SHP77 treated with DMSO at 0.1 percent for 48 hours (cell line): ENCODE data around the gene JAZF1.

Source experiments
- DNase-seq: peaks from one replicate; lab custom pipeline; 2025; lab: John Stamatoyannopoulos, UW

Gene JAZF1

DNA sequence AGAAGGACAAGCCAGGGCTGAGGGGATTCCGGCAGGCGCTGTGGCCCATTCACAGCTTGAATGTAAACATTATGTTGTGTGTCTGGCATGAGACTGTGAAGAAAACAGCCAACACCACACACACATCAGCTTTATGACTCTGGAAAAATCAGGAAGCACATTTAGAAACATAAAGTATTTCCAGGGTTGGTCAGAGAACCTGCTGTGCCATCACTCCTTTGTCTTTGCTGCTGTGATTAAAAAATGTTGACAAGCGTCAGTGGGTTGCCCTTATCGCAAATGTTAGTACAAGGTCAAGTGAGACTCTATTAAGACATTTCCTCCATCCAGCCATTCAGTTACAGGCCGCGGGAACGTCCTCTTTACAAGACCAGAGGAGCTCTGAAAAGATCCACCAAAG is 345.2 kb downstream of the JAZF1 start:
- DNase-seq: no peak

DNA sequence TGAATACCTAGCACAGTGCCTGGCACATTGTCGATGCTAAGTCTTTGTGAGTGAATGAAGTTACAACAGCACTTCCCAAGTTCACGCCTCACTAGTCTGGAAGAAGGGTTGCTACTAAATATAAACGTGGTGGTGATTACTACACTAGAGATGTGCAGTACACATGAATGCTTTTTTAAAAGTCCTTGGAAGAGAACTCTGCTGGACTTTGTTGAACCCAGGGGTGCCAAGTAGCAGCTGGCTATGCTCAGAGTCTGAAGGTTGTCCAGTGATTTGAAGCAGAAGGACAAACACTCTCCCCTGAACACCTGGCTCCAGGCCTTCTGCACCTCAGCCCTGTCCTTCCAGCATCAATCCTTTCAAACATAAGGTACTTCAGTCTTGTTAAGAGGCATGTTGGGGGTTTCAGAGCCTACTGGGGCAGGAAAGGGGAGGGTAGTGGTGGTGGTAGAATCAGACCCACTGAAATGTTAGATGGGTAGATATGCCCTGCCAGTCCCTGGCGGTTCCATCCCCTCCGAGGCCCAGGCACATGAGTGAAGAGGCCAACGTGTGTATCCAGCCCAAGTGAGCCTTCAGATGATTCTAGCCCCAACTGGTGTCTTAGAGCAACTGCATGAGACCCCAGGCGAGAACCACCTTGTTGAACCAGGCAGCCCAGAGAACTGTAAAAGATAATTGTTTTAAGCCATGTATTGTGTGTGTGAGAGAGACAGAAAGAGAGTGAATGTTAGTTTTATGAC is 346.2 kb downstream of the JAZF1 start:
- no peak for DNase-seq

DNA sequence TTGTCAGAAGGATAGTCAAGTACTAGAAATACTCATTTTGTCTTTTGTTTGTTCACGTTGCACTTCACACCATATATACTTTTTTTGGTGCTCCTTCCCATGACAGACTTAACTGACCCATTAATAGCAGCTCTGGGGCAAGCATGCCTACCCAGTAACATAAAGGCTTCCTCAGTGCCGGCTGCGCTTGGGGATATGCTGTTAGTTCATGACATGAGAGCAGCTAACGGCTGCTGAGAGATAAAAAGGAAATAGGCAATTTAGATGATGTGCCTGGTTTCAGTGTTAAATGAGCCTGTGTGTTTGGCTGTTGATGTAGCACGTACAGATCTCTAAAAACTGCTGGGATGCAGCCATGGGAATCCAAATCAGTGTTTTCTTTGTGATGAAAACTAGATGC is 354.2 kb downstream of the JAZF1 start:
- no peak for DNase-seq

DNA sequence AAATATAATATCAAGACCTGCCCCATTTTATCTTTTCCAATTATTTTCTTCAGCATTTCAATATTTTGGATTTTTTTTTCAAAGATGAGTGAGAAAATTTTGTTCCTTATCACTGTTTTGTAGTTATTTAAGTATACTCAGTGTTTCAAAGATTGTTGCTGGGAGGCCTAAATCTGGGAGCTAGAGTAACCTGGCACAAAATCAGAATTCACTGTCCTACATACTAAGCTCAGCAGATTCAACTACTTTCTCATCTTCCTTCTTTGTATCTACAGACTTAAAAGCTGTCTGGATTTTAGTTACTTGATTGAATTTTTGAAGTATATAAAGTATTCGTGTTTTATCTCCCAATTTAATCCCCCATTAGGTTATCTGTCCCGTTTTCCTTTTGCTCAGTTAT is 354.7 kb downstream of the JAZF1 start:
- no peak for DNase-seq

DNA sequence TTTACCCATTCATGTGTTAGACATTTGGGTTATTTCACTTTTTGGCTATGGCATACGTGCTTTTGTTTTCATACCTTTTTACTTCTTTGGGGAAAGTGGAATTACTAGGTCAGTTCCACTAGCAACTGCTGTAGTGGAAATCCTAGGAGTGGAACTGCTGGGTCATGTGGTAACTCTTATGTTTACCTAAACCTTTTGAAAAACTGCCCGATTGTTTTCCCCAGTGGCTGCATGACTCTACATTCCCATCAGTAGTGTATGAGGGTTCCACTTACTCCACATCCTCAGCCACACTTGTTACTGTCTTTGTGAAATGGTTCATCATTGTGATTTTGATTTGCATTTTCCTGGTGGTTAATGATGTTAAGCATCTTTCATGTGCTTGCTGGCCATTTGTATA is 358.4 kb downstream of the JAZF1 start:
- DNase-seq: no peak

DNA sequence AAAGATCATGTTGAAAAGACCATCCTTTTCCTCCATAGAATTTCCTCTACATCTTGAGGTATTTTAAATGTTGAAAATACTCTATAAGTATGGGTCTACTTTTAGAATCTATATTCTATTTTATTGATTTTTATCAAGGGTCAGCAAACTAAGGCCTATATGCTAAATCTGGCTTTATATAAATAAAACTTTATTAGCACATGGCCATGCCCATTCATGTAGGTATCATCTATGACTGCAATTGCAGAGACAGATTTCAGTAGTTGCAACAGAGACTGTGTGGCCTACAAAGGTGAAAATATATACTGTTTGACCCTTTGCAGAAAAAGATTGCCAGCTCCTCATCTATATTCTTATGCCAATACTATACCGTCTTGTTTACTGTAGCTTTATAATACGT is 367.9 kb downstream of the JAZF1 start:
- DNase-seq: no peak

DNA sequence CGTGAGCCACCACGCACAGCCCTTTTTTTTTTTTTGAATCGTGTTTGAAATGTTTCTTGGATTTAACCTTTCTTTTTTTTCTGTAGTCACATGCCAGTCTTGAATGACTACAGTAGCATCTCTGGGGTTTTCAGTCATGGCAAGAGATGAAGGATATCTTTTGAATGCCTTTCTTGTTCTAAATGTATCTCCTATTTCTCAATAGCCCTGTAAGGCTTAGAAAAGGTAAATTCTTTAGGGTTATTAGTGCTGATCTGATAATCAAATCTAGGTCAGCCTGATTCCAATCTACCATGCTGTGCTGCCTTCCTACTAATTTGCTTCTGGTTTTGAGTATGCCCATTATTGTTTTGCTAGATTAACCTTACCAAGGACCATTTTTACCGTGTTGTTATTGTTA is 370.4 kb downstream of the JAZF1 start:
- no peak for DNase-seq

DNA sequence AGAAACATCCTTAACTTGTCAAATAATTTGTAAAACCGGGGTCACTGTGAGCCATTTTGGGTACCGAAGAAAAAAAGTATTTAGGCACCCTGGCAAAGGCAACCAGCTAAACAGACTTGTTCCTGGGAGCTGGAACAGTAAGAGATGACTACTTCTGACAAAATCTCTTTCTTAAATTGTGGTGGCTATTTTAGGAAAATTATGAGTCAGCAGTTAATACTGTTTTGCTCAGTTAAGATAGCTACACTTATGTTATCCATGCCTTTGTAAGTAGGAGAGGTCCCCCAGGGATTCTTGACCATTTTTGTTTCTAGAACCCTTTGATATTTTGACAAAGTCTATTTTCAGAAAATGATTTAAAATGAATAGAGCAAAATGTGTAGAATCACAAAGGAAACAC is 372.0 kb downstream of the JAZF1 start:
- DNase-seq: no peak

DNA sequence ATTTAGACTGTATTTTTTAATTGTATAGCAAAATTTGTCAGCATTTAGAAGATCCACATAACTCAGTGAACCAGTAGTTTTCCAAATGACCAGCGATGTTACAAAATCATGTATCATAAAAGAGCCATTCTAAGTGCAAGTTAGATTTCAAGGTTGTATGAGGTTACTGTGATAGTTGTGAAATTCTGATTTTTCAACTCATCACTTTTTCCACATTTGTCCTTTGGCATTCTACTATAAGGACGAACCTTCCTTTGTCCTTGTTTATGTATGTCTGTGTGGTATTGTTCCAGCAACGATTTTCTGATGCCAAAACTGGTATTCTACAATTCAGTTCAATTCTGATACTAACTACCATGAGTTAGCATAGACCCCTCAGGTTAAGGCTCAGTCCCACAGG is 376.5 kb downstream of the JAZF1 start:
- no peak for DNase-seq

DNA sequence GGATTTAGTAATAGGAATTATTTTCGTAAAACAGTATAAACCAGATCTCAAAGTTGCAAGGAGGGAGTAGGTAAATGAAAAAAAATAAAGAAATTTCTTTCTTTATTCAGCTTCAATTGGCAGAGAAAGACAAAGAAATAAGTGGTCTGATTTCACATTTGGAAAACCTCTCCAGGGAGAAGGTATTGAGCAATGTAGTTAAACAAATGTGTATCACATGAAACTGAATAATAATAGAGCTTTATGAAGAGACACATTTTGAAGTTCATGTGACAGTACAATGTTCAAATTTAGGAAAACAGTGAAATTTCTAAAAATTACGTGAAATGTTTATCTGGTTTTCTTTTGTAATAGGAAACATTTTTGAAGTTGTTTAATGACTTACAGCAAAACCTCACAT is 377.6 kb downstream of the JAZF1 start:
- no peak for DNase-seq

DNA sequence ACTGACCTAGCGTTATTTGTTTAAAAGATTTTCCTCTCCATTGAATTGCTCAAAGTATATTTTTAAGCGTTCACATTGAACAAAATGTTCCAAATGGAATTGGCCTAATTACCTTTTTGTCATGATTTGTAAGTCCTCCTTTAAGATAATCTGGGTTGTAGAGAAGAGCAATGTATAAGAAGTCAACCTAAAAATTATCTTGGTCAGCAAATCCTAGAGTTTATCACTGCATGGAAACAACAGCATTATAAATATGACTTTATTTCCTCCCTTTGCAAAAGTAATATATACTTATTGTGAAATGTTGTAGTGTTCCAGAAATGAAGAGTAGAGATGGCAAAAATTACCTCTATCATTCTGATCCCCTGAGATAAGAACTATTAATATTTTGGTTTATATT is 381.4 kb downstream of the JAZF1 start:
- no peak for DNase-seq

DNA sequence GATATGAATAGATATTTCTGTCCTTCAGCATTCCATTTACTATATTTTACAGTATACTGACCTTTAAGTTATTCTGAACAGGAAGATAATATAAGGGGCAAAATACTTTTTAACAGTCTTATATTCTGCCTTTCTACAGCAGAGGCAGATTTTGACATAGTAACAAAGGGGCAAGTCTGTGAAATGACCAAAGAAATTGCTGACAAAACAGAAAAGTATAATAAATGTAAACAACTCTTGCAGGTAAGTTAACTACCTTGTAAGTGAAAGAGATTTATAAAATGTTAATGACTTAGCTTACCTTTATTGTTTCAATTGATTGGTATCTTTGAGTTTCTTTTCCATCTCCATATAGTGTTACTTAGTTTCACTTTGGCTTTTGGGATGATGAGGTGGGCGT is 384.6 kb downstream of the JAZF1 start:
- DNase-seq: no peak

DNA sequence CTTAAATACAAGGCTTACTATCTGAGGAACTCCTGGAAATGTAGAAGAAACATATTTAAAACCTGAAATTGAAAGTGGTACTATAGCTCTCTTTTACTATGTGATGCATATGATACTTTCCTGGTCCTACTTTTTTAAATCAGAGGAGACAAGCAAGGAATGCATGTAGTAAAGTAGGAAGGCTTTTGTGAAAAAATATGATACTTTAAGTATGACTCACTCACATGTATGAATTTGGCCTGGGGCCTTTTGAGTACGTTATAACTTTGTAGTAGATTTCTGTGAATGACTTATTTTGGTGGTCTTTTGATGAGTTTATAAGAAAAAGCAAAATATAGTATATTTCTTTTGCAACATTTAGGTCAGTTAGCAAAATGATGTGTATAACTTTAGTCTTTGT is 386.8 kb downstream of the JAZF1 start:
- no peak for DNase-seq

DNA sequence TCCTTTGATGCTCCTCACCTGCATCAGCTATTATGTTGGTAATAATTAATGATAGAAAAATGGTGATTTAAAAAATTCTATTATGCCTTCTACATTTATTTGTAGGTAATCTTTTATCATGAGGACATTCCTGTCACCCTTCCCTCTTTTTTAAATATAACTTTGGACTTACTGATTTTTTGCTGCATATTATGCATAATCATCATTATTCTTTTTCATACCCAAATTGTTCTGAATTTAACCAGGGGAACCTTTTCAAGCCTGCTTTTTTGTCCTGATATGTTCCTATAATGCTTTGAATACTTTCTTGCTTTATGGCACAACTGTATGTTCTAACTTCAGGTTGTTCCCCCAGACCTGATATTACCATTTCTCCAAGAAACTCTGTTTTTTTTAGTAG is 392.2 kb downstream of the JAZF1 start:
- DNase-seq: no peak

DNA sequence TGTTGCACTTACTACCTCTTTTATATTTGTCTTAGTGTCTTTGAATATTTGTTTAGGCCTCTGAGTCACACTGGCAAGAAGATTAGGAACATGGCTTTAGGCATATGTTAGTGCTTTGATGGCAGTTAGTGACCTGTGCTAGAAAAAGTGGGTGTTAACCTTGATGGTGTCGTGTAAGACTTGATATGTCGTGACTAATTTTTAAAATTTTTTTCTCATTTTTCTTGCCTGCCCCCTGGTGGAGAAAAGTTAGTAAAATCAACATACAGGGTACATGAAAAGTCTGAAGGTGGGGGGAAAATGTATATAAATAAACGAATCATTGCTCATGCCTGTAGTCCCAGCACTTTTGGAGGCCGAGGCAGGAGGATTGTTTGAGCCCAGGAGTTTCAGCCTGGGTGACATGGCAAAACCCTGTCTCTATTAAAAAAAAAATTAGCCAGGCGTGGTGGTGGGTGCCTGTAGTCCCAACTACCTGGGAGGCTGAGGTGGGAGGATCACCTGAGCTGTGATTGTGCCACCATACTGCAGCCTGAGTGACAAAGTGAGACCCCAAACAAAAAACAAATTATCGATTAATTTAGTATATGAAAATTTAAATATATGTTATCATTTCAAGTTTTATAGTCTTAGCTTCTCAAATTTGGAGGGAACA is 396.1 kb downstream of the JAZF1 start:
- no peak for DNase-seq

DNA sequence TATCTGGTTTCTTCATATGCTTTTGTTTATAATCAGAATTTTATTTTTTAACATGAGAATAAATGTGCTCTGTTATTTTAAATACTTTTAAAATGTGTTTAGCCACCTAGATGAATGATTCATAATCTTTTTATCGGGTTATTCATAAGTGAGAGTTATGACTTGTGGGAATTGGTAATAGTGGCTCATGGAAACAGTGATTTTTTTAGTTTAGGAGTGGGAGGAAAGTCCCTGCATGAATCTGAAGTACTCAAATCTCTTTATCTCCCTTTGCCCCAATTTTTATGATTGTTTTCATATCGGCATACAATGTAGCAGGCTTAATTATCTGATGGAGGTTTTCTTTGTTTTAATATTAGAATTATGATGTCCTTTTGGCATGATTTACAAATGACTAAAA is 397.7 kb downstream of the JAZF1 start:
- no peak for DNase-seq

DNA sequence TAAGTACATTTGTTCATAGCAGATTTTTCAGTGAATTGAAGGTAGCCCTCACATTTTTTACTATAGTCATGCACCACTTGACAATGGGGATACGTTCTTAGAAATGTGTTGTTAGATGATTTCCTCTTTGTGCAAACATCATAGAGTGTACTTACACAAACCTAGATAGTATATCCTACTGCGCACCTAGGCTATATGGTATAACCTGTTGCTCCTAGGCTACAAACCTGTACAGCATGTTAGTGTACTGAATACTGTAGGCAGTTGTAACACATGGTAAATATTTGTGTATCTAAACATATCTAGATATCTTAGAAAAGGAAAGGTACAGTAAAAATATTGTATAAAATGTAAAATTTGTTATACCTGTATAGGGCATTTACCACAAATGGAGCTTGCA is 399.4 kb downstream of the JAZF1 start:
- no peak for DNase-seq
